ENCODE results near the gene GCK. TPM values are rescaled to one million over a fixed set of nuclear protein-coding genes. Genes with fewer than 3 reads are reported as not detected.
A peak's percentile ranks its signal among the peaks of the same experiment; 100 is the strongest.
"Not testable (repeated sequence)": the region's sequence is repeated elsewhere in the genome, so short reads cannot be mapped to it uniquely, and the experiment has no call there.

GCK gene
- total RNA-seq, 1 donor from 2014 or later = not detected

DNA sequence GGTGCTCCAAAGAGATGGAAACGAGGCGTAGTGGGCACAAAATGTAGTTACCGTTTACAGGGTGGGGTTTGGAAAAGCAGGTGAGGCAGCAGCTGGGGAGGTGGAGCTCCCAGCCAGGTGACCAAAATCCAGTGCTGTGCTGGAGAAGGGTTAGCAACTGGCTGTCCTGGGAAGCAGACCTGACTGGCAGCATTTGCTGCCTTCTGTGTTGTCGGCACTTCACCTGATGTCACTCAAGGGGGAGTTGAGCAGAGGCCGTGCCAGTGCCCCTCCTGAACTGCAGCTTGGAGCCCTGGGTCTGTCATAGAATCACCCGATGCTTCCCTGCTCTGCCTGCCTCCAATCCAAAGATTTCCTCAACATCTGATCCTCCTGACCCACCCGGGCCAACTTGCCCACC, 12.8 kb downstream of the GCK start:
- no peak for ATAC-seq

- ATAC-seq = no peak
Observed at GRCh38 chr7:44175730-44176129, 13.5 kb downstream of the GCK start.

GRCh38 chr7:44174694-44174948, 14.6 kb downstream of the GCK start:
- ATAC-seq = not testable (repeated sequence)

DNA sequence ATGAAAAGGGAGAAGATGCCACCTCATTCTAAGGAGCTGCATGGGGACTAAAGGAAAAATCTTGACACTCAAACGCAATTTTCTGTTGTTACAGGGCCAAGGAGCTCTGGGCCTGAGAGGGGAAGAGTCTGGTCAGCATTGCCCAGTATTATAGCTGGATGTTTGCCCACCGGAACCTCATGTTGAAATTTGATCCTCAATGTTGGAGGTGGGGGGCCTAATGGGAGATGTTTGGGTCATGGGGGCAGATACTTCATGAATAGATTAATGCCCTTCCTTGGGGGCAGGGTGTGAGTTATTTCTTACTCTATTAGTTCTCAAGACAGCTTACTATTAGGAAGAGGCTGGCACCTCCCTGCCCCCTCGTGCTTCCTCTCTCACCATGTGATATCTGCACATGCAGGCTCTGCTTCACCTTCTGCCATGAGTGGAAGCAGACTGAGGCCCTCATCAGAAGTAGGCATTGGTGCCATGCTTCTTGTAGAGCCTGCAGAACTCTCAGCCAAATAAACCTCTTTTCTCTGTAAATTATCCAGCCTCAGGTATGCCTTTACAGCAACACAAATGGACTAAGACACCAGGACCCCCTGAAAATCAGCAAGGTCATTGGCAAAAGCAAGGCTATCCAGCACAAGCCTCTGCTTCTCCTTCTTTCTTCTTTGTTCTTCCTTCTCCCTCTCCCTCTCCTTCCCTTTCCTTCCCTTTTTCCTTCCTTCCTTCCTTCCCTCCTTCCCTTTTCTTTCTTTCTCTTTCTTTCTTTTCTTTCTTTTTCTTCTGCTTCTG, 15.1 kb downstream of the GCK start:
- no peak for ATAC-seq

- no peak for ATAC-seq
Observed at GRCh38 chr7:44172803-44173424, 16.3 kb downstream of the GCK start.

- no peak for ATAC-seq
Observed at GRCh38 chr7:44172352-44172751, 16.9 kb downstream of the GCK start.

DNA sequence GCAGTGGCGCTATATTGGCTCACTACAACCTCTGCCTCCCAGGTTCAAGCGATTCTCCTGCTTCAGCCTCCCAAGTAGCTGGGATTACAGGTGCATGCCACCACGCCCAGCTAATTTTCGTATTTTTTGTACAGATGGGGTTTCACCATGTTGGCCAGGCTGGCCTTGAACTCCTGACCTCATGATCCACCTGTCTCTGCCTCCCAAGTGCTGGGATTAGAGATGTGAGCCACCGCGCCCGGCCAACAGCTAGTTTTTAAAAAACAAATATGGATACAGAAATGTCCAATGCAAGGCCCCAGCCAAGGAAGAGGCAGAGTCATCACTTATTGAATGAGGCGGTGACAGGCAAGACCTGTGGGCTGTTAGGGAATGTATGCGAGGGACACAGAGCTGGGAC, 17.3 kb downstream of the GCK start:
- not testable (repeated sequence) for ATAC-seq

DNA sequence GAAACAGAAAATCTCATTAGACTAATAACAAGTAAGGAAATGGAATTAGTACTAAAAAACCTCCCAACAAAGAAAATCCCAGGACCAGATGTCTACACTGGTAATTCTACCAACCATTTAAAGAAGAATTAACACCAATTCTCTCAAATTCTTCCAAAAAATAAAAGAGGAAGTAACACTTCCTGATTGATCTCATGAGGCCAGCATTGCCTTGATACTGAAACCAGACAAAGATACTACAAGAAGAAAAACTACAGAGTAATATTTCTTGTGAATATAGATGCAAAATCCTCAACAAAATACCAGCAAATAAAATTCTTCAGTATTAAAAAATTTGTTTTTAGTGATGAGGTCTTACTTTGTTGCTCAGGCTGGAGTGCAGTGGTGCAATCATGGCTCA, 21.3 kb downstream of the GCK start:
- ATAC-seq = no peak

DNA sequence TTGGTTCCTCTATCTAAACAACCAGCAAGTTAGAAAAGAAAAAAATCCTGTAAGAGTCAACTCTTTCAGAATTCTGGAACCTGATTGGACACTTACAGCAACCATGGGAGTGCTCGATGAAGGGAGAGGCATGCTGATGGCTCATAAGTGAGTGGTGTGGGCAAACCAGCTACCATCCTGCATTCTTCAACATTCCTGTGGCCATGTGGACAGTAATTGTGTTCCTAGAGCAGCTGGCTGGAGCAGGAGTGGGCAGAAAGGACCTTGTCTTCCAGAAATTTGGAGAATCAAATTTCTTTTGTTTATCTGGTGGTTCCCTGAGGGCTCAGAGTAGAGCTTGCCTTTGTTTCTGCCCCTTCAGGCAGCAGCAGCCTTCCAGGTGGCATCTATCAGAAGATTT, 25.6 kb downstream of the GCK start:
- ATAC-seq = peak; percentile 61

GRCh38 chr7:44162785-44163395, 26.3 kb downstream of the GCK start:
- ATAC-seq = no peak

GRCh38 chr7:44162179-44162578, 27.1 kb downstream of the GCK start:
- no peak for ATAC-seq

- no peak for ATAC-seq
Observed at GRCh38 chr7:44161371-44161770, 27.9 kb downstream of the GCK start.

DNA sequence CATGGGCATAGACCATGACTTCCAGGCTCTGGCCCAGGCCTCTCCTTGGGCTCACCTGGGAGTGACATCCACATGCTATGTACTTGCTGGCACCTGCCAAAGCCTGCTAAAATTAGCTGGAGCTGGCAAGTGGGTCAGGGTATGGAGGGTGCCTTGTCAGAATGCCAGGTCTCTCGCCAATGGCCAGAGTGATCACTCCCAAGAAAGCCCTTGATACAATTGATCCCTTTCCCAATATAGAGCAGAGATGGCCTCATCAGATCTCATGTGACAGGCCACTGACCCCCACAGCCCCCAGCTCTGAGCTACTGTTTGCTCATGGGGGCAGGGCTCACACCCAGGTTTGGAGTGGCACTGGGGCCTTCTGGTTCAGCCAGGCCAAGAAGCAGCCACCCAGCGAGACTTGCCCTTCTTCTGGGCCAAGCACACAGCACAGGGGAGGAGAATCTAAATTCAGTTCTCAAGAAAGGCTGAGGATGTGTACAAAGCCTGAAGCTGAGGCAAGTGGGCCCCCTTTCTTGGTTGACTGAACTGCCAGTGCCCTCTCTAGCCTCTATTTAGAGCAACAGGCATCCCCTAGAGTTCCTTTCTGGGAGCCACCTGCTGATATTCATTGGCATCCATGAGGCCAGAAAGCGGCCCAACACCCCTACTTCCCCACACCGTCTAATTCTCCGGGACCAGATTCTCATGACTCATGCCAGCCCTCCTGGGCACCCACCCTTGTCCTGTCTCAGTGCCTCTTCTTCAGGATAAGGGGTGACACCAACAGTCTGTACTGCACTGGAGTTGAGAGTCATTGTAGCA, 29.2 kb downstream of the GCK start:
- ATAC-seq = no peak

DNA sequence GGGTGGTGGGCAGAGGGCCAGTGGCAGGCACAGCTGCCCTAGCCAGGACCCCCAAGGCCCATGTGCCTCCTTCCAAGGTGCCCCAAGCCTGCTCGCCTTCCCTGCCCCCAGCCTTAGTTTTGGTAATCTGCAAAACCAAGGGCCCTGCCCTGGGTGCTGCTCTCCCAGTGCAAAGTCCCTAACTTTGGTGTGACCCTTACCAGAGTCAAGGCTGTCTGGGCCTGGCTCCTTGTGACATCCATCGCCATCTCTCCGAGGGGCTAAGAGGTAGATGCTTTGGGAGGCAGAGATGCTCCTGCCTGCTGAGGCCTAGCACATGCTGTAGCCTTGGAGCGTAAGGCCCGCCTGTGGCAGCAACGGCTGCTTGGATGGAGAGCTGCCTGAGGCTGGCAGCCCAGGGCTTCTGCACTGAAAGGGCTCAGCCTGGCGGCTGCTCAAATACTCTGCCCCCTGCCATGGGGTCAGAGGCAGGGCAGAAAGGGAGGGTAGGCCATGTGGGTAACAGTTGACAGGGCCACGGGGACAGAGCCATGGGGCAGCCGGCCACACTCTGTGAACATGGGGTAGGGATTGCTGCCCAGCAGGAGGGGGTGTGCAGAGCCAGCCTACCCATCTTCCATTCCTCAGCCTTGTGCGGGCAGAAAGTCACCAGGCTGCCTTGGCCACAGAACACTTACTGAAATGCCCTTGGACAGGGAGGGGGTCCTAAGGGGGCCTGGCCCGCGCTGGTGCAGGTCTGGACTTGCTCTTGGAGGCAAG, 30.2 kb downstream of the GCK start:
- ATAC-seq = no peak

DNA sequence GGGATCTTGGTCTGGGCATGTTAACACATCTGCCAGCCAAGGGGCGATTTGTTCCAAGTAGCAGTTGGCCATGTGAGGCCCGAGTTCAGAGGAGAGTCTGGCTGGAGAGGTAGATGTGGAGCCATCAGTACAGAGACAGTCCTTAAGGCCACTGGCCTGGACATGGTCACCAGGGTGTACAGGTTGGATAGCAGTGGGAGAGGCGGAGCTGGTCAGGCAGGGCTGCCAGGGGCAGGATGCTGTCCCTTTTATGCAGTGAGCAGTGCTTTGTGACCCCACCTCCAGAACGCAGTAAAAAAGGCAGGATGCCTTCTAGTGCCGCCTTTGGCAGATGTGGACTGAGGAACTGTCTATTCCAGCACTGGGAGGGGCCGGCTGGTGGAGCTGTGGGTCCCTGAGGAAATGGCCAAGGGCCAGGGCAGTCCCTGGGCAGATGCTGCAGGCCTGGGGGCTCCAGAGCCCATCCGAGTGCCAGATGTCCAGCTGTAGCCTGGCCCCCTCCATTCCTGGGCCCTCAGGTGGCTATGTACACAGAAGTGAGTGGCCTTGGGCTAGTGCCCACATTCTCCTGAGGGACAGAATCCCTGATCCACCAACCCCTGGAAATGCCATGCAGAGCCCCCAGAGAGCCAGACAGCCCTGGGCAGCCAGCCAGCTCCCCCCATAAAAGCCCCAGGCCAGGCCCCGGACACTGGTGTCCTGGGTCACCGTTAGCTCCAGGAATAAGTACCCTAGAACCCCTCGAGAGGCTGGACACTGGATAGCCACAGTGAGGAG, 31.0 kb downstream of the GCK start:
- no peak for ATAC-seq

DNA sequence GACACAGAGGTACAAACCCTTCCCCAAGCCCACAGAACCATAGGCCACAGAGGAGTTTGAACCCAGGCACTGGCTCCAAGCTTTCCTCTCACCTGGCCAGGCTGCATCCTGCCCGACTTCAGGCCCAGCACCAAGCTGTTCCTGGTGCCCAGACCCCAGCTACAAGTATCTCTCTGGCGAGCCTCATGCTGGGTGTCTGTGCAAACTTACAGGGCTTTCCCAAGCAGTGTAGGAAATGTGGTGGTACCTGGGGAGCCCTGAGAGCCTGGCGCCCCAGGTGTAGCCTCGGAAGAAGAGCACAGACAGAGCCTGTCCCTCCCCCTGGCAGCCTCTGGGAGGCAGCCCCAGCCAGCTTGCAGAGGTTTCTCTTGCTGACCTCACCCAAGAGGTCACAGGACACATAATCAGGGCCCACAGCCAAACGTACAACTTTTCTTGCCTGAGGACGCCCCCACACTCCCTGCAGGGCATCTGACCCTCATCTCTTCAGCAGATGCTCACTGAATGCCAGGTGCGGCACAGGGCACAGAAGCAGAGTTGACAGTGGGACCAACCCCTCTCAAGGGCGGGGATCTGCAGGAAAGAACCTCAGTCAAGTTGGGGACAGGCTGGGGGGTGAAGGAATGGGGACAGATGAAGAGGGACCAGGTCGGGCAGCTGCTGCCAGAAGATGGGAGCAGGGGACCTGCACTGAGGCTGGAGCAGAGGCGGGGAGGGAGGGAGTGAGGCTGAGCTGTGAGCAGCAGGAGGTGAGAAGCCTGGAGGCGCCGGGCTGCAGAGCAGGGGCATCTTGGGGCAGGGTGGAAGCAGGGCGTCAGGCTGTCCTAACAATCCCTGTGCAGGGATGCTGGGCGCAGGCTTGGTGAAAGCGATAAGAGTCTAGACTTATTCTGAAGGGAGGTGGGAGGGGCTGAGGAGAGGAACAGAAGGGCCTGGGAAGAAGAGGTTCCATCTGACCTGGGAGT, 31.8 kb downstream of the GCK start:
- no peak for ATAC-seq

- no peak for ATAC-seq
Observed at GRCh38 chr7:44156453-44157010, 32.7 kb downstream of the GCK start.

GRCh38 chr7:44155191-44156185, 33.8 kb downstream of the GCK start:
- ATAC-seq = no peak

DNA sequence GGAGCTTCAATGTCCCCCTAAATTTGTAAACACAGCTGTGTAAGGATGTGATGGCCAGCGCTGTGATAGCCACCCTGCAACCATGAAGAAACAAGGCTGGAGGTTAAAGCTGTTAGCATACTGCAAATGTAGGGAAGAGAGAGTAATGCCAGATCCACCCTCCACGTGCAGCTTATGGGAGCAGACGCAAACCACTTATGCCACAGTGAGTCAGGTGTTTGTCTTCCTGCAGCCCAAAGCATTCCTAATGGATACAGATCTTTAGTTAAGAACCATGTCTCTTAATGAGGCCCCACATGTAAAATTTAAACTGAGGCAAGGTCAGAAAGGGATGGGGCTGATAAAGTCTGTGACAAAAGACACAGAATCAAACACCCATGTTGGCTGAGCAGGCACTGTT, 34.5 kb downstream of the GCK start:
- ATAC-seq = no peak

Measured in esophagus mucosa (tissue), 1 donor.